Stromal cell of bone marrow (primary cell): Measurements from ENCODE around the gene UBFD1.
"Not testable (repeated sequence)": the region's sequence is repeated elsewhere in the genome, so short reads cannot be mapped to it uniquely, and the experiment has no call there.

ENCODE experiments used
- DNase-seq: peaks from one replicate; pipeline ENCODE4 v3.0.0-alpha.2; 2012; ENCODE audit warnings: low read depth

Gene UBFD1

DNA sequence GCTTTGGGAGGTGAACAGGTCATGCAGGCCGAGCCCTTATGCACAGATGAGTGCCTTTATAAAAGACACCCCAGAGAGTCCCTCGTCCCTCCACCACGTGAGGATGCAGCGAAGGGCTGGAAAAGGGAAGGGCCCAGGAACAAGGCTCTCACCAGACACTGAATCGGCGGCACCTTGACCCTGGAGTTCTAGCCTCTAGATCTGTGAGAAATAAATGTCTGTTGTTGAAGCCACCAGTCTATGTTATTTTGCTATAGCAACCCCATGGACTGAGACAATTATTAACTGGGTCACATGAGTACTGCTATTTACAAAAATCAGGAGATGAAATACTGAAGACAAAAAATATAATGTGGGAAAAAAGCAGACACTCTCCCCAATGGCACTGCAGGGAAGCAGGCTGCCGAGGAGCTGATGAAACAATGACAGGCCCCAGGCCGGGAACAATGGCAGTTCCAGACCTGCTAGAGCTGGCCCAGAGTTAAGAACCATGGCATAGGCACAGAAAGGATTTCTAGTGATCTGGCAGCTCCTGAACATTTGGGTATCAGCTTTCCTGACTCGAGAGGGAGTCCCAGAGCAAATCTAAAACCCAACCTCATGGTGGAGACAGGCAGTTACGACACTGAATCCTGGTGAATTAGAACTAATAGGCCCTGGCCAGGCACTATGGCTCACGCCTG, 29.4 kb upstream of the UBFD1 start:
- no peak for DNase-seq

GRCh38 chr16:23528644-23529310, 28.8 kb upstream of the UBFD1 start:
- DNase-seq: no peak

DNA sequence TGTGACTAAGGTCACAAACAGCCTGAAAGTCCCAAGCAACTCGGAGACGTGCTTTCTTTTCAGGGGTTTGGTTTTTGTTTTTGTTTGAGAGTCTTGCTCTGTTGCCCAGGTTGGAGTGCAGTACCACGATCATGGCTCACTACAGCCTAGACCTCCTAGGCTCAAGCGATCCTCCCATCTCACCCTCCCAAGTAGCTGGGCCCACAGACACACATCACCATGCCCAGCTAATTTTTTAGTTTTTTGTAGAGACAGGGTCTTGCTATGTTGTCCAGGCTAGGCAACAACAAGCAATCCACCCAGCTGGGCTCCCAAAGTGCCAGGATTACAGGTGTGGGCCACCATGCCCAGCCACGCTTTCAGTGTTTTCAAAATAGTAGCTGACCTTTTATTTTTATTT, 27.5 kb upstream of the UBFD1 start:
- DNase-seq: no peak

GRCh38 chr16:23532448-23532847, 25.1 kb upstream of the UBFD1 start:
- no peak for DNase-seq

DNA sequence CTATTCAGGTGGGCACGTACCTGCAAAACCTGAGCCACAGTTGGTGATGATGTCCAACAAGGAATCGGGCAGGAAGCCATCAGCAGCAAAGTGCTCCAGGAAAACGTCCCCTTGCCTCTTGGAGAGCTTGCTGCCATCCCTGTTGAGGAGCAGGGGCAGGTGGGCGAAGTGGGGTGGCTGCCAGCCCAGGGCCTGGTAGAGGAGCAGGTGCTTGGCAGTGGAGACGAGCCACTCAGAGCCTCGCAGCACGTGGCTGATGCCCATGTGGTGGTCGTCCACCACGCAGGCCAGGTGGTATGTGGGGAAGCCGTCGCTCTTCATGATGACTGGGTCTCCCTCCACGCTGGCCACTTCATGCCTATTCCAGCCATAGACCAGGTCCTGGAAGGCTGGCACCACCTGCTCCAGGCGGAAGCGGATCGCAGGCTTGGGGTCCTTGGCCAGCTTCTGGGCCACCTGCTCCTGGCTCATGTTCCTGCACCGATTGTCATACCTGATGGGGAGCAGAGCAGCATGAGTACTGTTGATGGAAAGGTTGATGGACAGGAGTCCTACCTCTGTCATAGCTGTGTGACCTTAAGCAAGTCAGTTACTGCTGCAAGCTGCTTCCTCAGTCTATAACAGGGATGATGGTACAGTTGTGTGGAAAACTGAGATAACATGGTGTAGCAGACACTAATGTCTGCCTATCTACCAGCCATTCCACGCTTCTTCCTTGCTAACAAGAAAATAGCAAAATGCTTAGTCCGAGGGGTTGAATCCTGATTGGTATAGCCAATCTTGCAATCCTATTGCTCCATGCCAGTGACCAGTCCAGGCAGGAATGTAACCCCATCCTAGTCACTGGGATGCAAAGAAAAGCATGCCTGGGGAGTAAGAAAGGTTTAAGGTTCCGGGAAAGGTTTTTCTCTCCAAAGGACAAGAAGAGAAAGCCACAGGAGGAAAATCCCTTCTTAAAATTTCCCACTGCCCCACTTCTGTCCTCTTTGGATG, 22.4 kb upstream of the UBFD1 start:
- DNase-seq: no peak

DNA sequence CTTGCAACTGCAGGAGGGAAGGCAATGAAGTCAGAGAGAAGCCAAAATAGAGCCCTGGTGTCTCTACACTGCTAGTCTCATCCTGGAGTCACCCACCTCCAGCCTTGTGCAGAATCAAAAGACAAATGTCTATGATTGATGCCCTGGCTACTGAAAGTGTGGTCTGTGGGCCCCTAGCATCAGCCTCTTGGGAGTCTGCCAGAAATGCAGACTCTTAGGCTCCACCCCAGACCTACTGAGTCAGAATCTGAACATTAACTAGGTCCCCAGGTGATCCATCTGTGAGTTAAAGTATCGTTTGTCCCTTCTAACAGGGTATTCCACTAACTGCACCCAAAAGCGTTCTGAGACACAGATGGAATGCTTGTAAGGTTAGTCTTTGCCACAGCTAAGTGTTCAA, 21.6 kb upstream of the UBFD1 start:
- no peak for DNase-seq

GRCh38 chr16:23537390-23537789, 20.1 kb upstream of the UBFD1 start:
- no peak for DNase-seq

DNA sequence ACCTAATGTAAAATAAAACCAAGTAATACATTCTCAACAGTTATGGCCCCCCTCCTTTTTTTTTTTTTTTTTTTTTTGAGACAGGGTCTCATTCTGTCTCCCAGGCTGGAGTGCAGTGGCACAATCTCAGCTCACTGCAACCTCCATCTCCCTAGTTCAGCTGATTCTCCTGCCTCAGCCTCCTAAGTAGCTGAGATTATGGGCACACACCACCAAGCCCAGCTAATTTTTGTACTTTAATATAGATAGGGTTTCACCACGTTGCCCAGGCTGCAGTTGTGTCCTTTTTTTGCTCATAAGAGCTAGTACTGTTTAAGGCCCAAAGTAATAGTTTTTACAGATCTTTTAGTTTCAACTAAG, 18.6 kb upstream of the UBFD1 start:
- no peak for DNase-seq

GRCh38 chr16:23539984-23540816, 17.3 kb upstream of the UBFD1 start:
- DNase-seq: no peak

GRCh38 chr16:23540817-23541178, 16.7 kb upstream of the UBFD1 start:
- not testable (repeated sequence) for DNase-seq

DNA sequence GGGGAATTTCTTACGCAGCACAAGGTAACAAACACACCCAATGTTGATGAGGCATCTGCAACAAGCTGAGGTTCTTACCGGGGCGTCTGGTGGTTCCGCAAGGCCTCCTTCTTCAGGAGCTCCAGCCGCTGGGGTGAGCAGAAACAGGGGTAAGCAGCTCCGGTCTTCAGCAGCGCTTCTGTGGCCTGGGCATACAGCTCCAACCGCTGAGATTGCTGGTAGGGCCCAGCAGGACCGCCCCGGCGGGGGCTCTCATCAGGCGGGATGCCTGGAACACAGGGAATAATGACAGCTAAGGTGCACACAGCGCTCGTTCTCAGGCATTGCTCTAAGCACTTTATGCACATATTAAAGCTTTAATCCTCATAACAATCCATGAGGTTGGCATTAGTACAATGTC, 13.1 kb upstream of the UBFD1 start:
- no peak for DNase-seq

DNA sequence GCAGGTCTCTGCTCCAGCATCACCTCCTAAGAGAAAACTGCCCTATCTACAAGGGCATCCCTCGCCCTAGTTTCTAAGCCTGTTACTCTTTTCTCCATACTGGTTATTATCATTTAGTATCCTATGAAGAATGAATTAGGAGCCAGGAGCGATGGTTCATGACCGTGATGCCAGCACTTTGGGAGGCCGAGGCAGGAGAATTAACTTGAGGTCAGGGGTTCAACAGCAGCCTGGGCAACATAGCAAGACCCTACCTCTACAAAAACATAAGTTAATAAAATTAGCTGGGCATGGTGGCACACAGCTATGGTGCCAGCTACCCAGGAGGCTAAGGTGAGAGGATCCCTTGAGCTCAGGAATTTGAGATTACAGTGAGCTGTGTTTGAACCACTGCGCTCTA, 7.6 kb upstream of the UBFD1 start:
- DNase-seq: no peak

GRCh38 chr16:23552161-23552560, 5.4 kb upstream of the UBFD1 start:
- DNase-seq: no peak

DNA sequence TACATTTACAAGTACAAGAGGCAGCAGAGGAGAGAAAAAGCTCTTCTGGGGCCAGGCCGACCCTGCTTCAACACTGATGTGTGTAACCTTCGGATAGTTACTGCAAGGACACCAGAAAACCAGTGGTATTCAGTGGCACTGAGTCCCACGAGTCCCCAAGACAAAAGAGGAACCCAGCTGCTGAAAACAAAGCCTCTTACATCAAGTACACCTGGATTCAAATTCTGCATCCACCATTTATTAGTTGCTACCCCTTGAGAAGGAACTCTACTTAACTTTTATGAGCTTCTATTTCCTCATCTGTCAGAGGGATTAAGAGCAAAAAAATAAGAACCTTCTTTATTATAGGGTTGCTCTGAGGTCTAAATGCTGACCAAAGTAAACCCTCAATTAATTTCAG, 3.0 kb upstream of the UBFD1 start:
- DNase-seq: no peak

DNA sequence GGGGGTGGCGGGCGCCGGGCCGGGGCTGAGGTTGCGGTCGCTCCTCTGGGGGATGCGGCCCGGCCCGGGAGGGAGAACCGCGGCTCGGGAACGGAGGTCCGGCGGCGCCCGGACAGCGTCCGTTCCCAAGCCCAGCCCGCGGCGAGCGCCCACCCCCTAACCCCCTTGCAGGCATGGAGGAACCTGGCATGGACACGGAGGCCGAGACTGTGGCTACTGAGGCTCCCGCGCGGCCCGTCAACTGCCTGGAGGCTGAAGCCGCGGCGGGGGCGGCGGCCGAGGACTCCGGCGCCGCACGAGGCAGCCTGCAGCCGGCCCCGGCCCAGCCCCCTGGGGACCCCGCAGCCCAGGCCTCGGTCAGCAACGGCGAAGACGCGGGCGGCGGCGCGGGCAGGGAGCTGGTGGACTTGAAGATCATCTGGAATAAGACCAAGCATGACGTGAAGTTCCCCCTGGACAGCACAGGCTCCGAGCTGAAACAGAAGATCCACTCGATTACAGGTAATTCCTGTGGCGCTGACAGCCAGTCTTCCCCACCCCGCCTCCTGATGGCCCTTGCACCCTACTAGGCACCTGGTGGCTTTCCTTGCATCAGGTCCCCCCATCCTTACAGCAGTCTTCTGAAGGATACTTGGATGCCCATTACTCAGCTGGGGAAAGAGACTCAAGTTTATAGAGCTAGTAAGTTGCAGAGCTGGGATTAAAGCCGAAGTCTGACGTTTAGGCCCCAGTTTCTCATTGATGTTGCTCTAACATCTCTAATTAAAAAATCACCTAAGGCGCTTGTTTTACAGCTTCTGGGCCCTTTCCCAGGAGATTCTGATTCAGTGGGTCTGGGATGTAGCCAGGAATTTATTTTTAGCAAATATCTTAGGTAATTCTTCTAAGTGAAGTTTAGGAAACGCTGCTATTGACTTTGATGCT, 514 bp downstream of the UBFD1 start:
- no peak for DNase-seq

DNA sequence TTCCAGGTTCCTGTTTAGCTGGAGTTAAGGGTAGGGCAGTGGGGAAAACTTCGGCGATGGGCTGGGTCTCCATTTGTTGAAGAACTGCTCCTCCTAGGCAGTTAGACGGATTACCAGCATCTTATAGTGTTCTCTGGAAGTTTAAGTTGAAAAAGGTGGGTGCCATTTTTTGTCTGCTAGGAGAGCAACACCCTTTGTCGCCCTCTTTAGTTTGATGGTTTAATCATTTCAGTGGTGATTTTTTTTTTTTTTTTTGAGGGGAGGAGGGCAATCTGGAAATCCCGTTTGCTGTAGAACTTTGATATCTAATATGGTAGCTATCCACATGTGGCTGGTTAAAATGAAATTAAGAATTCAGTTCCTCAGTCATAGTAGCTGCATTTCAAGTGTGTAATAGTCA, 4.1 kb downstream of the UBFD1 start:
- DNase-seq: no peak

GRCh38 chr16:23562505-23562904, 5.0 kb downstream of the UBFD1 start:
- no peak for DNase-seq

DNA sequence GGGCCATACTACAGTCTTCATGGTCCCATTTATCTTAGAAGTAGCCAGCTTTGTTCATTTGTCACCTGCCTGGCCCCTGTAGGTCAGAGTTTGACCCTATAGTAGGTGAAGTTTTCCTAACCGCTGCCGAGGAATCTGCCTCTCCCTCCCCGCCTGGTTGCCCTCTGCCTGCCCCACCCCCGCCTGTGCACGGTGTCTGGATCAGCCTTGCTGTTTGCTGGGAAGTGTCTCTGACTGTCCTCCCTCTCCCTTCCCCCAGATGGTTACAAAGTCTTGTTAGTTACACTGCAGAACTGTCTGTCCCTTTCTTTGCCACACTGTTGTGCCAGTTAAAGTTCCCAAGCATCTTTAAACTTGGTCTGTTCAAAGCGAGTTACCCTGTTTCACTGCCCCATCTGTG, 5.7 kb downstream of the UBFD1 start:
- no peak for DNase-seq

DNA sequence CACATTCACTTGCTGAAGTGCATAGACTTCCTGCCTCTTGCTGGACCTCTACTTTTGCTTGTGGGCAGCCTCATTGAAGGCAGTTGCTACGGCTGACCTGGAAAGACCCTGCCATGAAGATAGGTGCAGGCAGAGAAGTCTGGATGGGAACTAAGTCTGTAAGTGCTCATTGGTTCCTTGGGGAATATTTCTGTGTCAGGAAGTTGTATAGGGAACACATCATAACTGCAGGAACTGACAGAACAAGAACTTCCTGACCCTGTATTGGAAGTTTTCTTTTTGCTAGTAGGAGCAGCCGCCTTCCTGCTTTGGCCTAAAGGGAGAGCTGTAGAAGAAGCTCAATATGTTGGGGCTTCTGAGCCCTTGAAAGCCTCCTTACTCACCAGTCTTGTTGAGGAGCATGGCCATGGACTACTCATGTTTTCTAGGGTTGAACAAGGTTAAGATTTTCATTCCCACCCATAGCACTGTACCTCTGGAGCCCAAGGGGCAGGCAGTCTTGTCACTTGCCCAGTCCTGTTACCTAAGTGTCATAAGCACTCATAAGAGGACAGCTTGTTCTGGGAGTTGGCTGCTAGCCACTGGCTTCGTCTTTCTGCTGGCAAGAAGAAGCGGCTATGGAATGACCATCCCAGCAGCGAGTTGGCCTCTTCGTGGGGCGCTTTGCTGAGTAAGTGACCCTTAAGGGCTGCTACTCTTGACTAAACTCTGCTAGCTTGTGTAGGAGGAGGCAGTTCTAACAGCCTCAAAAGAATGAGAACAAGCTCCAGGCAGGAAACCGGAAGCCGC, 7.2 kb downstream of the UBFD1 start:
- no peak for DNase-seq

DNA sequence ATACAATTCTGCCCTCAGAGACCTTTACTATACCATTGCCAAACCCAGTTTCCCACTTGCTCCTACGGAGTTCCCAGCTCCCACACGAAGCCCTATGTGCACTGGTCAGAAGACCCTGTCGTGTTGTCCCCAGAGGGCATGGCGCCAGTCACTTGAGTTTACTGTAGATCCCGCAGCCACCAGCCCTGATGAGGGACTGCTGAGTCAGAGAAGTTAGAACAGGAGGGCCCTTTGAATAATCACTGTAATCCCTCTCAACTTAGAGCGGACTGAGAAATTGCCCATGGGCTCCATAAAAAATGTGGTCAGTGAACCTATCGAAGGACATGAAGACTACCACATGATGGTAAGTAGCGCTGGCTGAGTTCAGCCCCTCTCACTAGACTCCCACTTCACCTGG, 9.2 kb downstream of the UBFD1 start:
- DNase-seq: no peak
